ENCODE results near the gene DALRD3. TPM values are rescaled to one million over a fixed set of nuclear protein-coding genes. Genes with fewer than 3 reads are reported as not detected.

The DALRD3 gene
- total and polyA plus RNA-seq, 2 donors (not counting 1 experiment from before 2014, with no cell fraction given): 57.2 to 82.6 TPM

DNA sequence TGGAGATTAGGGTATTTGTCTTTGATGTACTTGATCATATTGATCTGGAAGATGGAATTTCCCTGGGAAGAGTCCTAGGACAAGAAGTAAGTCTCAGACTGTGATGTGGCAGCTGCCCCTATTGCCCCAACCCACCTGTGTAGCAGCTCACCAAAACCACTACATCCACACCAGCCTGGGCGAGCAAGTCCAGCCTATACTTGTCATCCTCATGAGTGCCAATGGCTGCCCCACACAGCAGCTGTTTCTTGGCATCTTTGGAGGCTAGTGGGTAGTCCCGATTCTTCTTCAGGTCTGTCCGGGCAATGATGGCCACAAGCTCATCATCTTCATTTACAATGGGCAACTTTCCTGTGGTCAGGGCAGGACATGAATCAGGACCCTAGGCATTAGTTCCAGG lies 8.2 kb upstream of the DALRD3 start:
- H3K36me3 ChIP-seq (replicated peaks in 1 of 2; ENCODE audit: control extremely low read depth in 1 of 2, control insufficient read depth in 1 of 2, extremely low read depth in 1 of 2, insufficient read depth in 2 of 2, low read length in 1 of 2): peaks cover 2 to 50% of the 10 kb centered on the region in 2 experiments
- CTCF ChIA-PET: interaction anchor here (4.3 kb wide), 1 partner anchor 38 kb away, joined by 21 read pairs; the partner anchor contains the start of gene P4HTM
- H3K4me2 ChIP-seq (replicated peaks; ENCODE audit: low read depth, low read length, poor library complexity, severe bottlenecking): no peak overlapping the region

More for the DNA sequence above, 8.2 kb upstream of the DALRD3 start:
- no peaks in the 10 kb centered on the region for H3K27me3 Mint-ChIP-seq
- 80% methylated on average over 3 of the region's 3 CpGs for WGBS (ENCODE audit: insufficient coverage)
- H3K9me3 Mint-ChIP-seq (ENCODE audit: insufficient read depth): no peaks in the 10 kb centered on the region
- DNase-seq (no peak), ATAC-seq (ENCODE audit: low read depth) (no peak)
- Histone ChIP-seq H3K27me3 (replicated peaks in 1 of 4; ENCODE audit: control extremely low read depth in 1 of 4, control insufficient read depth in 3 of 4, insufficient read depth in 4 of 4, low read length in 3 of 4) (no peaks in the 10 kb centered on the region), H3K9ac (ENCODE audit: low read length) (no peak overlapping the region), H3K9me3 (ENCODE audit: control extremely low read depth in 1 of 3, control insufficient read depth in 2 of 3, insufficient read depth in 1 of 3, low read length in 2 of 3) (no peaks in the 10 kb centered on the region), H2AFZ (ENCODE audit: insufficient read depth, low read depth, low read length, poor library complexity, severe bottlenecking) (no peak overlapping the region), H3K79me2 (ENCODE audit: control insufficient read depth, insufficient read depth, low read length) (peaks cover 43% of the 10 kb centered on the region), H3K4me3 (ENCODE audit: control extremely low read depth in 1 of 5, extremely low read depth in 1 of 5, insufficient read depth in 1 of 5, low read depth in 2 of 5, low read length in 4 of 5) (no peak overlapping the region), H4K20me1 (ENCODE audit: control insufficient read depth, insufficient read depth, low read length, poor library complexity, severe bottlenecking) (no peaks in the 10 kb centered on the region), H3K27ac (ENCODE audit: low read length in 2 of 2) (no peak overlapping the region), H3K4me1 (ENCODE audit: control insufficient read depth in 2 of 2, insufficient read depth in 2 of 2, low read length in 2 of 2) (peaks cover 23 to 51% of the 10 kb centered on the region in 2 donors)
- POLR2A ChIA-PET: interaction anchor here (0.5 to 1.7 kb wide), 3 partner anchors 9 to 19 kb away, joined by 3 to 7 read pairs (median 4); partner anchors contain the start of genes DALRD3 and WDR6
- intact Hi-C loops (cut with micrococcal nuclease): loop anchor here (5.0 to 10.0 kb wide), 3 partner anchors 312 to 784 kb away; partner anchors contain the start of genes IP6K2, USP4 and ZNF589
- H3K27ac Mint-ChIP-seq: peak overlapping the region; percentile 92
- TF ChIP-seq CTCF (IDR thresholded peaks at IDR 0.05) (no peak), EZH2 (IDR thresholded peaks at IDR 0.05; ENCODE audit: borderline replicate concordance, insufficient read depth, low read depth, low read length, poor library complexity, severe bottlenecking) (no peak)
- H3K4me1 Mint-ChIP-seq: peaks cover 59% of the 10 kb centered on the region
- peak overlapping the region; percentile 12 for H3K4me3 Mint-ChIP-seq
